Ramos (cell line): ENCODE data around the gene GALNT2.

Experiments
- in situ Hi-C: fragments of 300-500 bp; cut with MboI; formaldehyde crosslinking; loops from one replicate; pipeline ENCODE4 v1.14.3; 2022; ENCODE audit warnings: low sequenced_read_pairs; ENCODE audit not compliant: unreplicated experiment

The GALNT2 gene

DNA sequence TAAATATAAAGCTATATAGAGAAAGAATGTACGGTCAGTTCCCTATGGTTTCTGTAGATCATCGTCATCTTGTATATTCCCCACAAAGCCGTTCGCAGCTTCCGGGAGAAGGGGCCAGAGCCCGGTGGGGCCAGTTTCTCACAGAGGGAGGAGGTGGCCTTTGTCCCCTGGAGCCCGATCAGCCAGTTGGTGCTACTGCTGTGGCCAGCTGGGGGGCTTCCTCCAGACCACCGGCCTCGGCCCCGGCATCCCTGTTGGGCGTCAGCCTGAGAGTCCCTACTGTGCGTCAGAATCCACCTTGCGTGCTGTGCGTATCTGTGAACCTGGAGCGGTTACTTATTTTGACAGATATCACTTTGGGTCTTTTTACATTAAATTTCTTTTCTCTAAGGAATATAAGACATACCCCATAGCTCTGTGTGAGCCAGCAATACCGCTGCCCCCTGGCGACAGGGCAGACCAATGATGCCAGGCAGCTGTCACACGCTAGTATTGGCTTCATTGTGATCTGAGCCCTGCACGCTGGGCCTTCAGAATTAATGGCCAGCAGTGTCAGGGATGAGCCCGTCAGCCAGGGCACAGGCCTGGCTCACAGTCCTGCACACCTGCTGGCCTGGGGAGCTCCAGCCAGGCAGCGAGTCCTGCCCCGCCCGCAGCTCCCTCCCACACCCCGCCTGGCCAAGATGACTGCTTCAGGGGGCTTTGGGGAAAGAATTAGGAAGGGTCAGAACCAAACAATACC is 213.2 kb downstream of the GALNT2 start:
- in situ Hi-C loops: no loop called here

DNA sequence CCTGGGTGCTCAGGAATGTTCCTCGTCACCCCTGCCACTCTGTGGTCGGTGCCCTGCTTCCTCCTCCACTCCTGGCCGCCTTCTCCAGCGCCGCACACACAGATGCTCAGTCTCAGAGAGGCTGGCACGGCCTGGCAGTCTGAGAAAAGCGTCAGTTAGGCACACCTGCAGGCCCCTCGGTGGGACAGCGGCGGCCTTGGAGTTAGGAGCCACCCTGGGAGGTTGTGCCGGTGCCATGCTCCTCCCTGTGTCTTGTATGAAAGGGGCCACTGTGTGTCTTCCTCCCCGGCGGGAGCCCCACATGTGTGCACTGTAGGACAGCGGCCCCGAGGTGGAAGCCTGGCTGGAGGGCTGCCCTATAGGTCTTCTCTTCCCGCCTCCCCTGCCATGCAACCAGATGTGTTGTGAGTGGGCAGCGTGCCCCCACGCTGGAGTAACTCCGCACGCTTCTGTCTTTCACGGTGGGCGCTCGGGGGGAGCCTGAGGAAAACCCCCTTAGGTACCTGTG is 213.9 kb downstream of the GALNT2 start:
- in situ Hi-C loops: no loop called here

DNA sequence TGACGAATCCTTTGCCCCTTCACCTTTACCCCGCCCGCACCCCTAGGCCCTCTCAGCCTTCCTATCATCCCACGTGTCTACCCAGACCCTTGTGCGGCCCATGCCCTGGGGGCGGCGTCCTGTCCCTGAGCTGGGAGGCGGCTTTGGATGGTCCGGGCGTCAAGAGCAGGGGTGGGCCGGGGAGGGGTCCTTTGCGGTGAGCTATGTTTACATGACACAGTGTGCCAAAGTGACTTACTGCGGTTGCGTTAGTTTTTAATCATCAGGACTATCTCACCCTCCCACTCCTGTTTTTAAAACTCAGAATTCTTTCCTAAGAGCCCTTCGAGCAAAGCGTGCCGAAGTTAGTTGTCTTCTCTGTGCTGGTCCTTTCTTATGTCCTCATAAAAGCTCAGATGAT is 214.5 kb downstream of the GALNT2 start:
- in situ Hi-C loops: no loop called here

DNA sequence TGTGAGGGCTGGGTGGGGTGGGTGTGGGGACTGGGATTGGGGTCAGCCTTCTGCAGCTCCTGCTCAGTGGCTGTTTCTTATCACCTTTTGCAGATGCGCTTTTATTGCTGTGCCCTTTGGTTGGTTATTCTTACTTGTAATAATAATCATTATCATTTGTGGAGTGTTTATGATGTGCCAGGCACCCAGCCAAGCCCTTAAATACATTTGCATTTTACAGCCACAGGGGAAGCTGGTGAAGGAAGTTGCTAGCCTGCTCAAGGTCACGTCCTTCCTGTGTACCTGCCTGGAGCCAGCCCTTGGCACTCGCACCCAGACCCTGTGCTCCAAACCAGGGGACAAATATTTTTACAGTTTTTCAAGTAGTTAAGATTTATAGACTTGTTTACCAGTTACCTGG is 215.1 kb downstream of the GALNT2 start:
- in situ Hi-C loops: no loop called here

DNA sequence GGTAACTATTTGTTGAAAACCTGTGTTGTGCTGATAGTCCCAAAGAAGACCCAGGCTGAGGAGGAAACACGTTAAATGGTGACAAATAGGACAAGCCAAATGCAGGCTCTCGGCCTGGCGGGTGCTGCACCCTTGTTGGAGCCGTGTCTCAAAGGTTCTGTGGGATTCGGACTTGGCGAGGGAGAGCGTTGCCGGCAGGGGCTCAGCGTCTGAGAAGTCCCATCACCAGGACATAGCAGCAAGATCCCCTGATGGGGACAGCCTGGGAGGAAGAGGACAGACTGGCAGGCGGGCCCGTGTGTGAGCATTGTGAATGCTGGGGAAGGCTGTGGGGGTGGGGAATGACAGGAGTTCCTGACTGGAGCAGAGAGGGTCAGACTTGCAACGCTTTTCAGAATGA is 216.6 kb downstream of the GALNT2 start:
- in situ Hi-C loops: no loop called here

DNA sequence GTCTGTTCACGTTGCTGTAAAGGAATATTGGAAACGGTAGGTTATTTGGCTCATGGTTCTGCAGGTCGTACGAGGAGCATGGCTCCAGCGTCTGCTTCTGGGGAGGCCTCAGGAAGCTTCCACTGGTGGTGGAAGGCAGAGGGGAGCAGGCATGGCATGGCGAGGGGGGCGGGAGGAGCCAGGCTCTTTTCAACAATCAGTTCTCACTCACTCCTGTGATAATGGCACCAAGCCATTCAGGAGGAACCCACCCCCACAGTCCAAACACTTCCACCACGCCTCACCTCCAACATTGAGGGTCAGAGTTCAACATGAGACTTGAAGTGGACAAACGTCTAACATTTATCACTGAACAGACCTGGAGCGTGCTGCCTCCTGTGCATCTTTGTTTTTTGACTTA is 217.9 kb downstream of the GALNT2 start:
- in situ Hi-C loops: no loop called here

DNA sequence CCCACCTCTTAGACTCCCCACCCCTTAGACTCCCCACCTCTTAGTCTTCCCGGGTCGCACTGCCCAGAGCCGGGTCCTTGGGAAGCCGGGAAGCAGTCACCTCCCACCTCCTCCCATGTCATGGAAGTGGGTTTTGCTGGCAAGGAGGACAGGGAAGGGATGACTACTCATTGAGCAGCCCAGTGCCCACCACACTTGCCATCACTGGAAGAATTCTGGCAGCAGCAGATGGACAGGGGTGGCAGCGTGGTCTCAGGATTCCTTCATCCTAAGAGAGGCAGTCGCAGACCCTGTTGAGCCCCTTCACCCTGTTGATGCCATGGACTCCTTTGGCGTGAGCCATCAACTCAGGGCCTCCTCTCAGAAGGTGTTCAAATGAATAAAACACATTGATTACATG is 218.3 kb downstream of the GALNT2 start:
- in situ Hi-C loops: no loop called here

DNA sequence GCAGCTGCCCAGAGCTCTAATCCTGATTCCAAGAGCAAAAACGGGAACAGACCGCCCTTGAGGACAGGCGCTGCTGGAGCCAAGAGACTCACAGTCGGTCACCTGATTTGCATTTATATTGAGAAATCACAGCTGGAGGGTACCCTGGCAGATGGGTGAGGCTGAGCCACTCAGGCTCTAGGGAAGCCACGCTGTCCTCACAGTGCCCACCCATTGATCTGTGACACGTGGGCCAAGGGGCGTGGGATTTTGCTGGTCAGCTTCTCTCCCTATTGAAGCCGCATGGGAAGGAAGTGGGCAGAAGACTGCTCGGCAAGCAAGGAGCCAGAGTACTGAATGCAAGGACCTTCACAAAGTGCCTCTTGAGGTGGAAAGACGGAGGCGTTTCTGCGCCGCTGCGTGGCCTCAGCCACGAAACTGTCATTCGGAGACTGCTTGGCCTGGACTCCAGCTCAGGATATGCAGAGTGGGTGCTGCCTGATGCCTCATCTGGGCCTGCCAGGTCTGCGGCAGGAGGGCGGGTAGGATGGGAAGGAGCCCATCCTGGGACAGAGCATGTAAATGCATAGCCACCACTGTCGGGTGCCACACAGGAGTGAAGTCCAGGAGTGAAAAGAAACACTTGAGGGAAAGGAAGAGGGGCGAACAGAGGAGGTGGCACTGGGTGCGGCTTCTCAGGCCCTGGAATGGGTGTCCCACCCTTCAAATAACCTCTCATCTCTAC is 219.3 kb downstream of the GALNT2 start:
- in situ Hi-C loops: no loop called here

DNA sequence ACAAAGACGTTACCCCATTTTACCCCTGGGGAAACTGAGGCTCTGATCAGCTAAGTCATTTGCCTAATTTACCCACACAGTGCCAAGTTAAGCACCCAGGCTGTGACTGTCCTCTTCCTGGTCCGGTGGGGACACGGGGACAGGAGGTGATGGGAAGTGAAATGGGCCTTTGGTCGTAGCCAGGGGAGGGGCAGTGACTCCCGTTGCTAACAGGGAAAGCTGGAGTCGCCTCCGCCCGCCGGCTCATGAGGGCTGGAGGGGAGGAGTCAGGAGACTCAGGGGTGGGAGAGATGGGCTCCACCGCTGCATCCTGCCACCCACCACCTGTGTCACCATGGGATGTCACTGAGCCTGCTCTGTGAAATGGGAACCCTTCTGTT is 219.8 kb downstream of the GALNT2 start:
- in situ Hi-C loops: no loop called here

DNA sequence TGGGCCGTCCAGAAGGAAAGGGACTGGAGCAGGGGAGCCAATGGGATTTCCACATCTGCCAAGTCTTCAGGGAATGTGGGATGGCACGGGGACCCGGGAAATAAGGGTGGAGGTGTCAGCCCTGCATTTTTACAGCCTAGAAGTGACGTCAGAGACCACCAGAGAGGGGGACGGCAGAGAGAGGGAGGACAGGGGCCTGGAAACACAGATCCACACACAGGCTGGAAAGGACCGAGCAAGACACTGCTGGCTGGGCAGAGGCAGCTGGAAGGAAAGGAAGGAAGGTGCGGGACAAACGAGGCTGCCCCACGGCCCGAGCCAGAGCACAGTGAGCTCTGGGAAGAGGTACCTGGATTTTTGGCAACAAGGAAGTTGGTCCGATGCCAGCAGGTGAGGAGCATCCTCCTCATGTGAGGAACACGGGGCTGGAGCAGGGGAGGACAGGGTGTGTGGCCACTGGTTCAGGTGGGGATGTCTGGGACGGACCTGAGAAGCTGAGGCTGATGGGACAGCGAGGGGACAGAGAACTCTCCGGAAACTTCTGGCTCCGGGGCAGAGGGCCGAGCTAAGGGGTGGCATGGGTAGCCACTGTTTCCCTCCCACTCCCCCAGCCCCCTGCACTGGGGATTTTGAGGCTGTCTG is 220.8 kb downstream of the GALNT2 start:
- in situ Hi-C loops: no loop called here

DNA sequence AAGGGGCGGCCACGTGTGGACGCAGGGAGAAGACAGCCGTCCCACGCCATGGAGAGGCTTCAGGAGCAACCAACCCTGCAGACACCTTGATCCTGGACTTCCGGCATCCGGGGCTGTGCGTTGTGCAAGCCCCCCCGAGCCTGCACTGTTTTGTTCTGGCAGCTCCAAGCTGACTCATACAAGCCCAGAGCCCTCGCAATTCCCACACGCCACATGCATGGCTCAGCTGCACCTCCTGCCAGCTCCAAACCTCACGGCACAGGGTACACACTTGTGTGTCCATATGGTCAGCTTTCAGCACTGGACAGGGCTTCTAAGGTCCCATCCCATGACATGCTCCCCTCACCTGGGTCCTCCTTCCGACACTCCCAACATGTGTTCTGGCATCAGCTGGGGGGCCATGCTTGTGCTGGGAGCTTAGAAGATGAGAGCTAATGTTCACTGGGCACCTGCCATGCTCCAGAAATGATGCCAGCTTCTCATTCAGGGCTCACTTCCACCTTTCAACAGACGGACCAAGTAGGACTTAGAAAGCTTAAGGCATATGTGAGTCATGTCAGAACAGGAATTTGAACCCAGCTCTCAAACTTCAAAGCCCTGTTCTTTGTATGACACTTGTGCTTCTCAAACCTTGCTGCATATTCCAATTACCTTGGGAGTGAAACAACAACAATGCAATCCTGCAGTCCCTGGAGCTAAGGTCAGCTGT is 221.8 kb downstream of the GALNT2 start:
- in situ Hi-C loops: no loop called here

DNA sequence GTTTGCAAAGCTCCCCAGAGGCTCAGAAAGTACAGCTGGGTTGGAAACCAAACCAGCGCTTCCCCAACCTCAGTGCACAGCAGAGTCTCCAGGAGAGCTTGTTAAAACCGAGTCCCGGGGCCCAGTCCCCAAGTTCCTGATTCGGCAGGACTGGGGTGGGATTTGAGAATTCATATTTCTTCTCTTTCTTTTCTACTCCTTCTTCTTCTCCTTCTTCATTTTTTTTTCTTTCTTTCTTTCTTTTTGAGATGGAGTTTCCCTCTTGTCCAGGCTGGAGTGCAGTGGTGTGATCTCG is 222.3 kb downstream of the GALNT2 start:
- in situ Hi-C loops: no loop called here

DNA sequence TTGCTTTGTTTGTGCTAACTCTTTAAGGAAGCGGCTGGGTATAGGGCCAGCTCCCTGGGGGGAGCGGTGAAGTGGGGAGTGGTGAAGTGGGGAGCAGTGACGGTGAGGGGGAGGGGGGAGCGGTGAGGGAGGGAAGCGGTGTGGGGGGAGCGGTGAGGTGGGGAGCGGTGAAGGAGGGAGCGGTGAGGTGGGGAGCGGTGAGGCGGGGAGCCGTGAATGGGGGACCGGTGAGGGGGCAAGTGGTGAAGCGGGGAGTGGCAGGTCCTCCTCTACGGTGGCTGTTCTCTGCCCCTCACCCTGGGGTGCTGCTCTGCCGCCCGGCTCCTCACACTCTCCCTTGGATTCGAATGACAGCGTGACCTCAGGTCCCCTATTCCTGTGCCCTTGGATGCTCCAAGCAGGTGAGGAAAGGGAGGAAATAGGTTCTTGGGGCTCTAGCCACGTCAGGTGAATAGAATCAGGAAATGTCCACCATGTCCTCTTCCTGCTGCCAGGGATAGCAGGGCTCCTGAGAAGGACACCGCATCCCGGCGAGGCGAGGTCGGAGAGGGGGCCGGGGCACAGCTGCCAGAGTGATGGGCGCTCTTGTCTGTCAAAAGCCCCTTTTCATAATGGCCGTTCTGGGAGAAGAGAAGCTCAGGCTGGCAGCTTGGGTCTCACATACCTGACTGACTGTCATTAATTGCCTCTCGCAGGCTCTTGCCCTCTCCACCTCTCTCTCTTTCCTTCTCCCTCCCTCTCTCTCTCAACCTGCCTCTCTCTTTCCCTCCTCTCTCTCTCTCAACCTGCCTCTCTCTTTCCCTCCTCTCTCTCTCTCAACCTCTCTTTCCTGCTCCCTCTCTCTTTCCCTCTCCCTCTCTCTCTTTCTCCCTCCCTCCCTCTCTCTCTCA is 224.9 kb downstream of the GALNT2 start:
- in situ Hi-C loops: no loop called here

DNA sequence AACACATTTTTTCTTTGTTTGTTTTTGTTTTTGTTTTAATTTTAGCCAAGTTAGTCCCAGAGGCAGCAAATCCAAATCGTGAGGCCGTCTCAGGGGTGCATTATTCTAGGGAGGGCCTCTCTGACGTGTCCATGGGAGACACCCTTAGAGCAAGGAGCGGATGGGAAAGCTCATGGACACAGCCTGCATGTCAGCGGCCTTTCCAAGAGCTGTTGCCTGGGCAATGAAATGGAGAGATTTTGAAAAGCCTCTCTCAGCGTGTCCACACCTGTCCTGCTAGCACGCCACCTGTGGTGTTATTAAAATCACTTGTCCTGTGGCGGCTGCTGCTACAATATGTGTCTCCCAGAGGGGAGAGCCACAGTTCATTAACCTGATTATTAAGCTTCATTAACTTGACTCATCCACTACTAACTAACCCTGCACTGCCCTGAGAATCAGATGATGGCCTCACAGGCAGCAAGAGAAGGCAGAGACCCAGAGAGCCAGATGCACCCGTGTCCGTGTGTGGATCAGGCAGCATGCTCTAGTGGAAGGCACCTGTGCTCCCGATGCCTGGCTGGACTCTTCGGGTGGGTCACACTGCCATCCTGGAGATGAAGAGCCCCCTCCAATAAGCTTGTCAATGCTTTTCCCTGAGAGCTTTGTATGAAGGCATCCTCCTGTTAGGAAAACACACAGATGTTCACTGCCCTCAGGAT is 225.8 kb downstream of the GALNT2 start:
- in situ Hi-C loops: no loop called here

DNA sequence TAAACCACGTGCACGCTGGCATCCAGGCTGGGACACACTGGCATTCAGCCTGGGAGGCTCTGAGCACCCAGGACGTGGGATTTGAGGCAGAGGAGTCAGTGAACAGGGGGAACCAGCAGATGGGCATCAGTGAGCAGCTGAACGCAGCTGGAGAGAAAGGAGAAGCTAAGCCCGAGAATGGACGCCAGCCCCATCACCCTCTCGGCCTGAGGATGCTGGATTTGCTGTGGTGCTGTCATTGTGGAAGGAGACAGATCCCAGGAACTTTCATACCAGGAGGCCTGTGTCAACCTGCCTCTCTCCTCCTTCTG is 226.3 kb downstream of the GALNT2 start:
- in situ Hi-C loops: no loop called here

DNA sequence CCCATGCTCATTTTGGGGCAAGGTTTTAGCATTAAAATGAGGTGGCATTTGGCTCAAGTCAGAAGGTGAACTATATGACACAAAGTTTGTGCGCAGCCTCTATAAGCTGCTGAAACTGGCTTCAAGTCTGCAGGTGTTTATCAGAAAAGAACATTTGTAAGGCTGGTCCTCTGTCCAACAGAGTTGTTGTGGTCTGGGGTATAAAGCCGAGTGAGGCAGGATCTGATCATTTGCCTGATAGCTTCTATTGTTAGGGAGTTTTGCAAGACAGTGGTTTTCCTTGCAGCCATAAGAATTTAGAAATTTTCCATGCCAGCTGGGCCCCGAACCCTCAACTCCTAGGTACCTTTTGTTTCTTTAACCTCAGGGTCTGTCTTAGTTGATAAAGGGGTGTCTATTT is 228.3 kb downstream of the GALNT2 start:
- in situ Hi-C loops: no loop called here

DNA sequence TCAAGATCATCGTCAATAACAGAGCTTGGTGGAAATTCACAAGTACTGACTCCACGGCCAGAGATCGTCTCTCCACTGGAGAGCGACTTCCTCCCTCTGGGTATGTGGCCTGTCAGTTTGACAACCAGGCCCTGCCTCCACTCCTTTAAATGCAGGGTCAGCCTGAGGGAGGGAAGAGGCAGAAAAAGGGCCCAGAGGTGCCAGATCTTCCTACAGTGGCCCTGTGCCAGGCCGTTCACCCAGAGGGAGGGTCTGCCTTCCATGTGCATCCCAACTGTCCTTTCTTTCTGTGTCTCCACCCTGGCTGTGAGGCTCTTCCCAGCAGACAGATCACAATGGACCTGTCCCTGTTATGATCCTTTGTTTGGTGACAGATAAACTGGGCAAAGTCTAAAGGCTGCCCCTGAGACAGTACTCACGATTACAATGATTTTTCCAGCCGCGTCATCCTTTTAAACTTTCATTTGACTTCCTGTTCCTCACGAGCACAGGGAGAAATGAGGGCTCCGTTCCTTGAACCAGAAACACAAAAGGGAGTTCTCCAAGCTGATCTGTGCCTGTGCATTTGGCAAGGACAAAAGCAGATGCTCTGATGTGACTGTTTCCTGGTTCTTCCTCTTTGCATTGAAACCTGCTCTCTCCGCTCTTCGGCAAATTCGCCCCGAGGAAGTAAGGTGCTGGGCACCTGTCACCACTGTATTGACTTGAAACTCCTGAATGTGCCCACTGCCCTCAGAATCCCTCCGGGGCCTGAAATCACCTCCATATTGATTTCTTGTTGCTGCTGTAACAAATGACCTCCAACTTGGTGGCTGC is 232.4 kb downstream of the GALNT2 start:
- in situ Hi-C loops: loop anchor here (25.0 kb wide), 2 partner anchors 637 to 1037 kb away; partner anchors contain the start of gene RAB4A
